Sigmoid colon (tissue), 7 donors: ENCODE results near the gene IL21R. TPM values are rescaled to one million over a fixed set of nuclear protein-coding genes. Genes with fewer than 3 reads are reported as not detected.

Experiments
- DNase-seq: peaks from one replicate; pipeline ENCODE4 v3.0.0-alpha.2; 2019
- H3K27ac ChIP-seq, 4 donors: fragments of 200-600 bp; sonication (generic); one replicate each; pipeline ENCODE4 v1.5.1; 2016 to 2019; ENCODE audit warnings: mild to moderate bottlenecking in 1 of 4
- H3K27me3 ChIP-seq, 3 donors: fragments of 200-600 bp; sonication (generic); one replicate each; pipeline ENCODE4 v1.5.1; 2019; ENCODE audit warnings: mild to moderate bottlenecking in 1 of 3
- H3K36me3 ChIP-seq, 4 donors: fragments of 200-600 bp; sonication (generic); one replicate each; pipeline ENCODE4 v1.5.1; 2016 to 2019
- H3K4me1 ChIP-seq, 4 donors: fragments of 200-600 bp; sonication (generic); one replicate each; pipeline ENCODE4 v1.5.1; 2017 to 2019
- H3K4me3 ChIP-seq, 4 donors: fragments of 200-600 bp; sonication (generic); one replicate each; pipeline ENCODE4 v1.5.1; 2017 to 2019; ENCODE audit warnings: mild to moderate bottlenecking in 2 of 4, moderate library complexity in 1 of 4
- H3K9me3 ChIP-seq, 4 donors: fragments of 200-600 bp in 3 of 4; sonication (generic) in 3 of 4; one replicate each; pipeline versions ENCODE4 v1.5.1 to v1.6.1; 2013 to 2019
- EP300 ChIP-seq, 4 donors: sonication (generic); formaldehyde crosslinking; IDR thresholded peaks; one replicate each; pipeline ENCODE4 v1.6.1; 2017; ENCODE audit warnings: antibody characterized with exemption in 4 of 4
- POLR2A ChIP-seq, 2 donors: fragments of 450-650 bp; IDR thresholded peaks; one replicate each; pipeline ENCODE4 v1.6.1; 2016; ENCODE audit warnings: antibody characterized with exemption in 2 of 2, mild to moderate bottlenecking in 2 of 2, moderate library complexity in 2 of 2
- POLR2AphosphoS5 ChIP-seq, 4 donors: sonication (generic); formaldehyde crosslinking; IDR thresholded peaks; one replicate each; pipeline ENCODE4 v1.6.1; 2017; ENCODE audit warnings: antibody characterized with exemption in 4 of 4
- WGBS, 2 donors: extraction: QIAGEN DNeasy Blood & Tissue Kit; methylation state at CpG; one replicate each; pipeline ENCODE4 v1.1.7; 2013; 5-methylcytosine and 5-hydroxymethylcytosine counted together
- intact Hi-C: fragments of 100-400 bp; cut with DNase I; formaldehyde crosslinking; loops from one replicate; pipeline ENCODE4 v1.15.1; 2023
- polyA plus RNA-seq, 3 donors: library from polyadenylated mRNA; stranded (reverse); fragments of 200-250 nt; gene quantifications; one replicate each; pipeline ENCODE4 v1.2.3, GENCODE V29; 2013
- total RNA-seq, 4 donors: library from RNA; depleted of rRNA; stranded (reverse); fragments of >200 nt; gene quantifications; one replicate each; pipeline ENCODE4 v1.1.0, GENCODE V29; 2016
- TF ChIP-seq, protein P1 (sequence below), 4 experiments: fragments of 450-650 bp in 3 of 4; fragments of 200-600 bp in 1 of 4; IDR thresholded peaks; one replicate each; pipeline ENCODE4 v1.5.1; 2016 to 2019; ENCODE audit warnings: antibody characterized with exemption in 4 of 4, mild to moderate bottlenecking in 3 of 4, moderate library complexity in 2 of 4
- donor health status: healthy with polysubstance abuse.
- donor health status: Bipolar disorder and iron deficiency.
- donor health status: healthy.

Gene IL21R
- total and polyA plus RNA-seq, 7 donors = under 0.01 to 7.9 (median 0.27) TPM; not detected in 2

DNA sequence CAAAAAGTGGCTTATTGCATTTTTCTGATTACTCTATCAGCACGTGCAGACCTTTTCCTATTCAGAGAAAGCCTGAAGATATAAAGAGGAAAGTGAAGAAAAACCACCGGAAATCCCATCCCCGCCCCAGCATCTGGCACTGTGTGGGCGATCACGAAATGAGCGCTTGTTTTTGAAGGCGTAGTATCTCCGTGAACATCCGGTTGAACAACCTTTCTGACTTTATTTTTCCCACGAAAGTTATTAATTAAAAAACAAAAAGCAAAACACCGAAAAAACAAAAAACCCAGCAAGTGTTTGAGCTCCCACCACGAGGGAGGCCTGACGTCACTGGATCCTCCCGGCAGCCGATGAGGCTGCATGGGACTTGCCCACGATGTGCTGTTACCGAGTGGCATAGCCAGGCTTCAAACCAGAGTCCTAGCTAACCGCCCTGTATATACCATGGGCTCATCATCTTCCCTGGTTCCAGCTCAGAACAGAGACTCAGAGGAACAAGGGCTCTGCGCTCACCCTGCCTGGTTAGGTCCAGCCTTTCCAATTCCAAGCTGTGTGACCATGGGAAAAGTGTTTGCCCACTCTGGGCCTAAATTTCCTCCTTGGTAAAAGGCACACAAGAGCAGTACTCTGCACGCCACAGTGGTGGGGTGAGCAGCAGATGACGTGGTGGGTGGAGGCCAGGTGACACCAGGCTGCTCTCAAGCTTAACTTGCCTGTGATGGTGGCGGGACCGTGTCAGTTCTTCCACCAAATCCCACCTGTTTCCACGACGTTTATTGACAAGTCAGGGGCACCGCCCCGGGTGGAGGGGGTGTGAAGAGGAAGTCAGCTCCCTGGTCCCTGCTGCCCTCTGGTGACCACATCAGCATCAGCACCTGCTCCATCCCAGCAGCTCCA lies 34.3 kb upstream of the IL21R start:
- Histone ChIP-seq H3K4me1 (peaks cover 0 to 27% (median 19%) of the 10 kb centered on the region in 4 donors), H3K36me3 (peaks cover 7 to 17% (median 12%) of the 10 kb centered on the region in 4 donors), H3K4me3 (peak overlapping the region in 2 of 4 donors; percentile 18 to 33), H3K27ac (peak overlapping the region; percentile 20 to 68 (median 38)), H3K9me3 (no peaks in the 10 kb centered on the region), H3K27me3 (no peaks in the 10 kb centered on the region)
- peak; percentile 92 for DNase-seq
- TF ChIP-seq EP300 (IDR thresholded peaks at IDR 0.05) = no peak
- TF ChIP-seq POLR2AphosphoS5 (IDR thresholded peaks at IDR 0.05) = peak in 3 of 4 donors; percentile 14 to 55 (median 22)
- TF ChIP-seq, protein P1, sequence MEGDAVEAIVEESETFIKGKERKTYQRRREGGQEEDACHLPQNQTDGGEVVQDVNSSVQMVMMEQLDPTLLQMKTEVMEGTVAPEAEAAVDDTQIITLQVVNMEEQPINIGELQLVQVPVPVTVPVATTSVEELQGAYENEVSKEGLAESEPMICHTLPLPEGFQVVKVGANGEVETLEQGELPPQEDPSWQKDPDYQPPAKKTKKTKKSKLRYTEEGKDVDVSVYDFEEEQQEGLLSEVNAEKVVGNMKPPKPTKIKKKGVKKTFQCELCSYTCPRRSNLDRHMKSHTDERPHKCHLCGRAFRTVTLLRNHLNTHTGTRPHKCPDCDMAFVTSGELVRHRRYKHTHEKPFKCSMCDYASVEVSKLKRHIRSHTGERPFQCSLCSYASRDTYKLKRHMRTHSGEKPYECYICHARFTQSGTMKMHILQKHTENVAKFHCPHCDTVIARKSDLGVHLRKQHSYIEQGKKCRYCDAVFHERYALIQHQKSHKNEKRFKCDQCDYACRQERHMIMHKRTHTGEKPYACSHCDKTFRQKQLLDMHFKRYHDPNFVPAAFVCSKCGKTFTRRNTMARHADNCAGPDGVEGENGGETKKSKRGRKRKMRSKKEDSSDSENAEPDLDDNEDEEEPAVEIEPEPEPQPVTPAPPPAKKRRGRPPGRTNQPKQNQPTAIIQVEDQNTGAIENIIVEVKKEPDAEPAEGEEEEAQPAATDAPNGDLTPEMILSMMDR (IDR thresholded peaks at IDR 0.05) = peak; percentile 47 to 87 (median 73)
- no peak for TF ChIP-seq POLR2A (IDR thresholded peaks at IDR 0.05)
- WGBS, 2 donors = 6 to 15% methylated on average over 27 of the region's 27 CpGs
- intact Hi-C loops = loop anchor here (1.0 to 5.0 kb wide), 4 partner anchors 53 to 188 kb away; no protein-coding TSS in a partner anchor

DNA sequence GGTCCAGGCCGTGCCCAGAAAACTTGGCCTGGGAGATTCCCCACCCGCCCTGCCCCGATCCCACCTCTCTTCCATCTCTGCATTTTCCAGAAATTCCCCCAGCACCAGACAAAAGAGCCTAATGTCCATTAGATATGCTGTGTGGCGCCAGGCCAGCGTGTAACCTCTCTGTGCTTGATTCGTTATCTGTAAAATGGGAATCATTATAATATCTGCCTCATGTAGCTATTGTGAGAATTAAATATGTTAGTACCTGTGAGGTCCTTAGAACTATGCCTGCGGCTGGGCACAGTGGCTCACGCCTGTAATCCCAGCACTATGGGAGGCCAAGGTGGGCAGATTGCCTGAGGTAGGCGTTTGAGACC lies 33.6 kb upstream of the IL21R start:
- peaks cover under 1 to 11% (median 6%) of the 10 kb centered on the region in 4 donors for H3K36me3 ChIP-seq
- 56 to 61% methylated on average over 9 of the region's 9 CpGs for WGBS, 2 donors
- peak overlapping the region in 1 of 4 donors; percentile 68 for H3K27ac ChIP-seq
- intact Hi-C loops = loop anchor here (1.0 to 5.0 kb wide), 3 partner anchors 89 to 189 kb away; no protein-coding TSS in a partner anchor
- H3K4me1 ChIP-seq = peaks cover 0 to 22% (median 16%) of the 10 kb centered on the region in 4 donors
- DNase-seq = no peak
- no peaks in the 10 kb centered on the region for H3K9me3 ChIP-seq
- peak overlapping the region in 2 of 4 donors; percentile 18 to 33 for H3K4me3 ChIP-seq
- no peaks in the 10 kb centered on the region for H3K27me3 ChIP-seq
- no peak for TF ChIP-seq POLR2AphosphoS5 (IDR thresholded peaks at IDR 0.05)
- TF ChIP-seq EP300 (IDR thresholded peaks at IDR 0.05) = no peak
- no peak for TF ChIP-seq POLR2A (IDR thresholded peaks at IDR 0.05)
- TF ChIP-seq, protein P1 (IDR thresholded peaks at IDR 0.05) = no peak

DNA sequence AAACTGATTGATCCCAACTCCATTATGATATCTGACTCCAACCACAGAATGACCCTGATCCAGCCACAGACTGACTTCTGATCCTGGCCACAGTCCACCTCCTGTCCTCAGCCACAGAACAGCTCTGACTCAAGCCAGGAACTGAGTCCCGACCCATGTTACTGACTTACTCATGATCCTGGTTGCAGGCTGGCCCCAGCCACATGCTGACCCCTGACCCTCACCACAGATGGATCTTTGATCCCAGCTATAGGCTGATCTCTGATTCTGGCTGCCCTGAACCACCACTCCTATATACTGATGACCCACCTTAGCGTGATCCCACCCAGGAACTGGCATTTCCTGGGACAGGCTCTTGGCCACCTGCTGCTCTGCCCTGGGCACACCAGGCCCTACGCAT lies 32.2 kb upstream of the IL21R start:
- 86 to 88% methylated on average over 3 of the region's 3 CpGs for WGBS, 2 donors
- H3K36me3 ChIP-seq = no peaks in the 10 kb centered on the region
- no peaks in the 10 kb centered on the region for H3K27me3 ChIP-seq
- no peak overlapping the region for H3K27ac ChIP-seq
- intact Hi-C loops = loop anchor here (5.0 kb wide), 1 partner anchor 87 kb away; no protein-coding TSS in a partner anchor
- no peak for TF ChIP-seq POLR2AphosphoS5 (IDR thresholded peaks at IDR 0.05)
- TF ChIP-seq, protein P1 (IDR thresholded peaks at IDR 0.05) = no peak
- TF ChIP-seq POLR2A (IDR thresholded peaks at IDR 0.05) = no peak
- TF ChIP-seq EP300 (IDR thresholded peaks at IDR 0.05) = no peak
- peaks cover 0 to 14% (median 8%) of the 10 kb centered on the region in 4 donors for H3K4me1 ChIP-seq
- no peaks in the 10 kb centered on the region for H3K9me3 ChIP-seq
- no peak overlapping the region for H3K4me3 ChIP-seq
- DNase-seq = no peak

DNA sequence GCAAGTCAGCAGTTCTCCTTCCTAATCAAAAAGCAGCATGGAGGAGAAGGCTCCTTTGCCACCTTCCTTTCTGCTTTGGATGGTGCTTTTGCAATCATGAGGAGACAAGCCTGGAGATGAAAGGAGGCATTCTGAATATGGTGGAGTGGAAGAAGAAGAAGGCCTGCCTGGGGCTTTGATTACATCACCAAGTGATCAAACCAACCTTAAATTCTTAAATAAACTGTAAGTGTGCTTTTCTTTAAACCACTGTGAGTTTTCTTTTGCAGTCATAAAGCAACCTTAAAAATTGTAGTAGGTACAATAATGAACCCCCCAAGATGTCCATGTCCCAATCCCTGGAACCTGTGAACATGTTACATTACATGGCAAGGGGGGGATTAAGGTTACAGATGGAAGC lies 31.7 kb upstream of the IL21R start:
- H3K4me1 ChIP-seq = peaks cover 0 to 19% (median 8%) of the 10 kb centered on the region in 4 donors
- no peaks in the 10 kb centered on the region for H3K36me3 ChIP-seq
- no peak overlapping the region for H3K4me3 ChIP-seq
- H3K27me3 ChIP-seq = no peaks in the 10 kb centered on the region
- TF ChIP-seq POLR2AphosphoS5 (IDR thresholded peaks at IDR 0.05) = no peak
- no peak for TF ChIP-seq EP300 (IDR thresholded peaks at IDR 0.05)
- TF ChIP-seq, protein P1 (IDR thresholded peaks at IDR 0.05) = no peak
- no peak for TF ChIP-seq POLR2A (IDR thresholded peaks at IDR 0.05)
- no peak for DNase-seq
- intact Hi-C loops = no loop called here
- H3K27ac ChIP-seq = no peak overlapping the region
- no peaks in the 10 kb centered on the region for H3K9me3 ChIP-seq
